NCI-H1436 treated with DMSO at 0.1 percent for 48 hours (cell line): ENCODE data around the gene NEURL4.

Experiments used
- DNase-seq: peaks from one replicate; lab custom pipeline; 2025; lab: John Stamatoyannopoulos, UW

NEURL4 gene

DNA sequence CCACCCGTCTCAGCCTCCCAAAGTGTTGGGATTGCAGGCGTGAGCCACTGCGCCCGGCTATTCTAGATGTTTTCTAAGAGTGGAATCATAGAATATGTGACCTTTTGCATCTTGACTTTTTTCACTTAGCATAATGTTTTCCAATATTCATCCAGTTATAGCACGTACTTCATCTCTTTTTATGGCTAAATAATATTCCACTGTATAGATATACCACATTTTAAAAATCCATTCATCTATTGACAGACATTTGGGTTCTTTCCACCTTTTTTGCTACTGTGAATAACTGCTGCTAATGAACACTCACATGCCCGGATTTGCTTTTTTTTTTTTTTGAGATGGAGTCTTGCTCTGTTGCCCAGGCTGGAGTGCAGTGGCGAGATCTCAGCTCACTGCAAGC, 25.0 kb downstream of the NEURL4 start:
- DNase-seq = no peak

DNA sequence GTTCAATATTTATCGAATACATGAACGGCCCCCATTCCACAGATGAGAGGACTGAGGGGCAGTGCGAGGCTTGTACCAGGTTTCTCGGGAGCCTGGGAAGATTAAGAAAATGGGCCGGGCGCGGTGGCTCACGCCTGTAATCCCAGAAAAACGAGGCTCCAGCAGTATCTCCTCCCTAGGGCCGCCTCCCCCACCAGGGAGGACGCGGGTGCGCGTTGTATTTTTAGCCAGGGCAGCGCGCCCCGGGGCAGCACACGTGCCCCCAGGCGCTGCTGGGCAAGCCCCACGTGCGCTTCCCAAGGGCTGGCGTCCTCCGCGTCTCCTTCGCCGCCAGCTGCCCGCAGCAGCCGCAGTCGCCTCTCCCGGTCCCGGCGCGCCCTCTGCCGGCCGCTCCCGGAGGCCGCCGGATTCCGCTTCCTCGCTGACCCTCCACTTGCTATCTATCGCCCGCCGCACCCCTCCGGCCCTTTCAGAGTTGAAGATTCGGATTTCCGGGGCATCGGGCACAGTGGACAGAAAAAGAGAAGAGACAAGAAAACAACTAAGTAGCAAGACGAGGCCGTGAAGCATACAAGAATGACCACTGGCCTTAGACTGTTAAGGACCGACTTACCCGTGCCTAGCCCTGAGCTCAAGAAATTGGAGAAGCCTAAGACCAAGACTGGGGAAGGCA, 32.8 kb downstream of the NEURL4 start:
- DNase-seq = no peak

DNA sequence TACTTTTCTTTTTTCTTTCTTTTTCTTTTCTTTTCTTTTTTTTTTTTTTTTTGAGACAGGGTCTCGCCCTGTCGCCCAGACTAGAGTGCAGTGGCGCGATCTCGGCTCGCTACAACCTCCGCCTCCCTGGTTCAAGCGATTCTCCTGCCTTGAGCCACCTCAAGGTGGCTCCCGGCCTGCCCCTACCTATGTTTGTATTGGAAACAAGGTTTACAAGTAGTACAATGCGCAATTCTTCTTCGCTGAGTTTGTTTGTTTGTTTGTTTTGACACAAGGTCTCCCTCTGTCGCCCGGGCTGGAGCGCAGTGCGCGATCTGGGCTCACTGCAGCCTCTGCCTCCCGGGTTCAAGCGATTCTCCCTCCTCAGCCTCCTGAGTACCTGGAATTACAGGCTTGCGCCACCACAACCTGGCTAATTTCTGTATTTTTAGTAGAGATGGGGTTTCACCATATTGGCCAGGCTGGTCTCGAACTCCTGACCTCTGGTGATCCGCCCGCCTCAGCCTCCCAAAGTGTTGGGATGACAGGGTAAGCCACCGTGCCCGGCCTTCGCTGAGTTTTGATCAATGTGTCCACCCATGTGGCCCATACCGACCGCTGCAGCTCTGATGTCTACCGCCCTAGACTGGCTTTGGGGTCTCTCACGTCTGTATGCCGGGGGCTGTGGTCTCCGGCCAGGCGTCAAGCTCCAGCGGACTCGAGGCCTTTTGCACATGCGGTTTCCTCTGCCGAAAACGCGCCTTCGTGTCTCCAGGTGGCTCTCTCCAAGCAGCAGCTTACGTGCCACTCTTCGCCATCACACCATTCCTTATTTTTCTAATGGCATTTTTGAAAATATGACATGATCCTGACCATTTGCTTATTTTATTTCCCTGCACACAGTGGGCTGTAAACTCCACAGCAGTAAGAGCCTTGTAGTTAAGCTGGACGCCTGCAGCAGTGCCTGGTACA, 33.6 kb downstream of the NEURL4 start:
- no peak for DNase-seq

DNA sequence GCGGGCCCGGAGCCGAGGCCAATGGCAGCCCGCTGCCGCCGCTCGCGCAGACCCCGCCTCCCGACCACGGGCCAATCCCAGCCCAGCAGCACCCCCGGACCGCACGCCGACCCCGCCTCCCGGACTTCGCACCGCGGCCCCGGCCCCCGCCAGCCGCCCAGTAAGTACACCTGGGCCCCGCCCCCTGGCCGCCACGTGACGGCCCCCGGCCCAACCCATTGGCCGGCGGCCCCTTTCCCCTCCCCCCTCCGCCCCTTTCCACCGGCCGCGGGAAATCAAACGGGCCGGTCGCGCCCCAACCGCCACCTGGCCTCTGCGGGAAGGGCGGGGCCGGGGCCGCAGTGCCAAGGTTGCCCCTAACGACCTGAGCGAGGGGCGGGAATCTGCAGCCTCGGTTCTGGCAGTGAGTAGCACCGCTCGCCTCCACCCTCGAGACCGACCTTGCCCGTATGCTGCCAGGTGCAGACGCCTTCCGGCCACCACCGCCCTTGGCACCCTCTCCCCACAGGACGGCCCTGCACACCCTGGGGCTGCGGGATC, 34.5 kb downstream of the NEURL4 start, which contains the start of gene YBX2:
Gene YBX2, minus strand, starts transcription at position 26 of the 540 bp plus-strand sequence. CDS start 139 bp downstream, outside the sequence.
- no peak for DNase-seq

DNA sequence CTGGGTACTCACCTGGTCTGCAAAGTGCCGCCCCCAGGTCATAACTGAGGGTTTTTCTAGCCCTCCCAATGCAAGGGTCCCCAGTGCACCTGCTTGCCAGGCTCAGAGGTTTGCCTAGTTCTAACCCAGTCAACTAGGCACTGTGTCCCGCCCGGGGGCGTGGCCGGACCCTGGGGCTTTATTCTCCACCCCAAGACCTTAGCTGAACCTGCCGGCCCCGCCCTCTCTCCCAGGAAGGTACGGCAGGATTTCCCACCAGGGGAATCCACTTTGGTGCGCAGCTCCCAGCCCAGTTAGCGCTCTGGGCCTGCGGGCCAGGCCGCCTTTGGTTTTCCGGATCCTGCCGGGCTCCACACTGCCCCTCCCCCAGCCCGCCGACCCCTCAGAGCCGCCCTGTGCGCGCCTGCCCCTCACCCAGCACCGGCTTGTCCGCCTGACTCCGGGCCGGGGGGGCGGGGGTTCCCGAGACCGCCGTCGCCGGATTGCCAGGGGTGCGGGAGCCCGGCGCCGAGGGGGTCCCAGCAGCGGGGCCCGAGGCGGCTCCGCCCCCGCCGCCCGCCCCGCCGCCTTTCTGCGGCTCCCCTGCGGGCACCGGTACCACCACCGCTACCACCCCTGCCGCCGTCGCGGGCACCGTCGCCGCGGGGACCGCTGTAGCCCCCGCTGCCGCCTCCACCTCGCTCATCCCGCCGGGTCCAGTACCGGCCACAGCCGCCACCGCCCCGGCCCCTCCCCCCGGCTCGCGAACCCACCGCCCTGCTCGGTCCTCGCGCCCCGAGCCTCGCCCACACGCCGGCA, 35.1 kb downstream of the NEURL4 start:
- DNase-seq = no peak

DNA sequence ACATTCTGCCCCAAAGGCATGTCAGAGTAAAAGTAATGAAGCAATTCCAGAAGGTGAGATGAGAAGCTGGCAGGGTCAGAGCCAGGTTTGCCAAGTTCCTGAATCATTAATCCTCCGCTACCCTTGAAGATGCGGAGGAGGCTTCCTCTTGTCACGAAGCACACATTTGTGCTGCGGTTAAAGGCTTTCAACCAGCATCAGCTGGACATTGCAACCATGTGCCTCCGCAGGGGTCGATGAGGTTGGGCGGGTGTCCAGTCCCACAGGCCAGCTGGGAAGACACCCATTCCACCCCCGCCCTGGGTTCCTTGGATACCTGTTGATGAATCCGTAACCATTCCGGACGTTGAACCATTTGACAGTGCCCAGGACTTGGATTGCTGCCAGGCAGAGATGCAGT, 36.0 kb downstream of the NEURL4 start:
- no peak for DNase-seq

DNA sequence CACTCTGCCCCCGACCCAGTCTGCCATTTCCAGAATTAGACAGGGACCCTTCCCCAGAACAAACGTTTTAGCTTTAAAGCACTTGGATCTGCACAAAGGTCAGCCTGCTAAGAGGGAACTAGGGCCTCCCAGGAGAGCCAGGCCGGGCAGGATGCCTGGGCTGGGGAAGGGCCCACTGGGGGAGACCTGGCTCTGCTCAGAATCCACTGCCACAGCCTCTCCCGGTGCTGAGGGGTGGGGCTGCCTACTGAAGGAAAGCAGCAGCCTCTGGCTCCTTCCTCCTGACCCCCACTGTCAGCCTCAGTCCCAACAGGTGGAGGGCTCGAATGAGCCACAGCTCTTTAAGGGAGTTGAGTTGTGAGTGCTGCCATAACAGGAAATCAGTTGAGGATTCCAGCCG, 36.4 kb downstream of the NEURL4 start:
- no peak for DNase-seq

DNA sequence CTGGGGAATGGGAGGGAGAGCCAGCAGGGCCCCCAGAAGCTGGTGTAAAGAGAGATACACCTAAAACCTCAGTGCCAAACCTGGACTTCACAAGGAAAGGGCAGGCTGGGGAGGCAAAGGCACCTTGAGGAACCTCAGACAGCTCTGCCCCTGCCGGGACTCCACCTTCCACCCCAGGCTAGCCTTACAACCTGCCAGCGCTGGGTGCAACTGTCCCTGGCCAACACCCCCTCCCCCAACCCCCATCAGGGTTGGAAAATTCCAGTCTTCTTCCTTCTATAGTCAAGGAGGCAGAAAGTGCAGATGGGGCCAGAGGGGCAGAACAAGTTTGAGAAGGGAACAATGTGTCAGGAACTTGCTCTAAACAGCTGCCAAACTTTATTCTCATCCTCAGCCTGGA, 36.9 kb downstream of the NEURL4 start:
- no peak for DNase-seq

DNA sequence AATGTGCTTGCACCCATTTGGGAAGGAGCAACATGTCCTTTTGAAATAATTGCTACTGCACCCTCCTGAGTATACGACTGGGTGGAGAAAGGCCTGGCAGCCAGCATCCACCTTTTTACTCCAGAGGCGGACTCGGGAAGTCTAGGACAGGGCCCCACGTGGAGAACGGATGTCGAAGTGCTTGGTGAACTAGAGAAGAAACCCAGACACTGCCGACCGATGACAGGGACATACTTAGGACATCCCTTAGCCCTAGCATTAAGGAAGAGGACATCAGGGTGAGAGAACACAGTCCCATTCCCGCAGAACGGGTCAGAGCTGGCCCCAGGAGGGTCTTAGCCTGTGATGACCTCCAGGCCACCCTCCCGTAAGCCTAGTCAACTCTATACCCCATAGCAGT, 38.5 kb downstream of the NEURL4 start:
- DNase-seq = no peak

DNA sequence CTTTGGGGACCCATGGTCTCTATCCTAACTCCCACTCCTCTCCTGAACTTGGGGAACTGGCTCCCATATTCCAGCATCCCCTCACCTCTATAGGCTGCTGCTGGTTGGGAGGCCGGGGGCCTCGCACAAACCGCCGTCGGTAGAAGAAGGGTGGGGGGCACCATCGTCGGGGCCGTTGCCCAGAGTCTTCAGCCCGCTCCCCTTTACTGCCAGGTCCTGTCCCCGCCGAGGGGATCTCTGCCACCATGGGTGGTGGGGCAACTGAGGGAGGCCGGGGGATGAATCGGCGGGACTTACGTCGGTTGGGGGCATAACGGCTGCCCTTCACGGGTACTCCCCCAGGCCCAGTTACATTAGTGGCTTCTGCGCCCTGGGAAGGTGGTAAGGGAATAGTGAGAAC, 39.0 kb downstream of the NEURL4 start:
- DNase-seq = no peak

DNA sequence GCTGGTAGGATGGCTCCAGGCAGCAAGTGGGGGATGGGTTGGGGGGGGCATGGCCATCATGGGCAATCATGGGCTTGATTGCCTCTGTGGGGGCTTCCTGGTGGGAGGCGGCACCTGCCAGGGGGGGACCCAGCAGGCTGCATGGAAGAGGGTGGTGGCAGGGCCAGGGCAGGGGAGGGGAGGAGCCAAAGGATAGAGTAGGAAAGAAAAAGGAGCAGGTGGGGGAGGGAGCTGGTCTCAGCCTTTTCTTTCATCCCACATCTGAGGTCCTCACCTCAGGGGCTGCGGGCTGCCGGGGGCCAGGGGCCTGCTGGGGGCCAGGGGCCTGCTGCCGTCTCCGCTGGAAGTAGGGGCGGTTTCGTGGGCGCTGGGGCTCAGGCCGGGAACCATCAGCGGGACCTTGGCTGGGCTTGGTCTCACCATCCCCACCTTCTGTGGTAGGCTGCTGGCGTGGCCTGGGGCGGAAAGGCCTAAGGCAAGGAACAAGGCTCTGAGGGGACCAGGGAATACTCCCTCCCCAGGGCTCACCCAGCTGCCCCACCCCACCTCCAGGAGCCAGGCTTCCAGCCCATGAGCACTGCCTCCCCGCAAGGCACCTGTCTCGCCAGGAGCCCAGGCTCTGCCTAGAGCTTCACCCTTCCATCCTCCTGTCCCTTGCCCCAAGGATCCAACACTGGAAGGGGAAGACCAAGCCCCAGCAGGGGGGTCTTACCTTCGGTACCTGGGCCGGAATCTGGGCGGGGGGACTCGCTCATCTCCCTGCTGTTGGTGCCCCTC, 39.7 kb downstream of the NEURL4 start:
- DNase-seq = no peak

DNA sequence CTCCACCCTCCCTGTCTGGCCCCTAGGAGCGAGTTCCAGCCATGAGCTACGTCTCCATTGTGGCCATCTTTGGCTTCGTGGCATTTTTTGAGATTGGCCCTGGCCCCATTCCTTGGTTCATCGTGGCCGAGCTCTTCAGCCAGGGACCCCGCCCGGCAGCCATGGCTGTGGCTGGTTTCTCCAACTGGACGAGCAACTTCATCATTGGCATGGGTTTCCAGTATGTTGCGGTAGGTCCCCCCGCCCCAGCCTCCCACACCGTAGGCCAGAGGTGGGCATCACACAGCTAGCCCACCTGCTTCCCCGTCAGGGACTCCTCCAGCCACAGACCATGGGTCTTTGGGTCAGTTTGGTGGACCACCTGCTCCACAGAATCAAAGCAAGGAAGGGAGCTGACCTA, 43.5 kb downstream of the NEURL4 start:
- DNase-seq = no peak

DNA sequence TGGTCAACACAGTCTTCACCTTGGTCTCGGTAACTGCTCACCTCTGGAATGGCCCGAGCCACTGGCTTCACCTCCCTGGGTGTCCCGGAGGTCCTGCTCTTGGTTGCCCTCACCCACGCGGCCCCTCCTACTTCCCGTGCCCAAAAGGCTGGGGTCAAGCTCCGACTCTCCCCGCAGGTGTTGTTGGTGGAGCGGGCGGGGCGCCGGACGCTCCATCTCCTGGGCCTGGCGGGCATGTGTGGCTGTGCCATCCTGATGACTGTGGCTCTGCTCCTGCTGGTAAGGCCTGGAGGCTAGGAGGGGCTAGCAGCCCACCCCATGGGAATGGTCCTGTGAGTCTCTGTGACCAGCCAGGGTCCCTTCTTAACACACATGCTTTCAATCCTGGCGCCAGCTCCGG, 44.2 kb downstream of the NEURL4 start:
- no peak for DNase-seq

DNA sequence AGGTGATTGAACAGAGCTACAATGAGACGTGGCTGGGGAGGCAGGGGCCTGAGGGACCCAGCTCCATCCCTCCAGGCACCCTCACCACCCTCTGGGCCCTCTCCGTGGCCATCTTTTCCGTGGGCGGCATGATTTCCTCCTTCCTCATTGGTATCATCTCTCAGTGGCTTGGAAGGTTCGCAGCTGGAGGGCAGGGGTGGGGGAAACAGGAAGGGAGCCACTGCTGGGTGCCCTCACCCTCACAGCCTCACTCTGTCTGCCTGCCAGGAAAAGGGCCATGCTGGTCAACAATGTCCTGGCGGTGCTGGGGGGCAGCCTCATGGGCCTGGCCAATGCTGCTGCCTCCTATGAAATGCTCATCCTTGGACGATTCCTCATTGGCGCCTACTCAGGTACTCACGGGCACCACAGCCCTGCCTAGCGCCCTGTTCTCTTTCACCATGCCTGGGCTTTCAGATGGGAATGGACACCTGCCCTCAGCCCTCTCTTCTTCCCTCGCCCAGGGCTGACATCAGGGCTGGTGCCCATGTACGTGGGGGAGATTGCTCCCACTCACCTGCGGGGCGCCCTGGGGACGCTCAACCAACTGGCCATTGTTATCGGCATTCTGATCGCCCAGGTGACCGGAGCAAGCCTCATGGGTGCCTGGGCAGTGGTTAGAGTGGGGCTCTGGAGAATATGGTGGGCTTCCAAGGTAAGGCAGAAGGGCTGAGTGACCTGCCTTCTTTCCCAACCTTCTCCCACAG, 45.5 kb downstream of the NEURL4 start:
- DNase-seq = no peak

DNA sequence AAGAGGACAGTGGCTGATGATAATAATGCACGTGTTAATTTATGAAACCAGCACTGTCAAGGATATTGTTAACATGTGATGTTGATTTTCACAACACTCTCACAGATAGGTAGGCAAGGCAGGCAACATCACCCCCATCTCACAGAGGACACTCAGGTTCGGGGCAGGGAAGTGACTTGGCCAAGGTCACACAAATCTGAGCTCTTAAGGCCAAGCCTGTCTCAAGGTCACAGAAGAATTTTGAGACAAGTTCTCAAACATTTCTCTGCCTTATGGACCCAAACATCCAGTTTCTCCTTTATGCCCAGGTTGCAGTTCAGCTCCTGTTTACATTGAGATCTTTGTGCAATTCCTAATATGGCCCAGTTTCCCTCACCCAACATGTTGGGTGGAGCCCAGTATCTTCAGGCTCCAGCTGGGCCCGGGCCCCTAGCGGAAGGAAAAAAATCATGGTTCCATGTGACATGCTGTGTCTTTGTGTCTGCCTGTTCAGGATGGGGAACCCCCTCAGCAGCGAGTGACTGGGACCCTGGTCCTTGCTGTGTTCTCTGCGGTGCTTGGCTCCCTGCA, 46.3 kb downstream of the NEURL4 start:
- DNase-seq = no peak

DNA sequence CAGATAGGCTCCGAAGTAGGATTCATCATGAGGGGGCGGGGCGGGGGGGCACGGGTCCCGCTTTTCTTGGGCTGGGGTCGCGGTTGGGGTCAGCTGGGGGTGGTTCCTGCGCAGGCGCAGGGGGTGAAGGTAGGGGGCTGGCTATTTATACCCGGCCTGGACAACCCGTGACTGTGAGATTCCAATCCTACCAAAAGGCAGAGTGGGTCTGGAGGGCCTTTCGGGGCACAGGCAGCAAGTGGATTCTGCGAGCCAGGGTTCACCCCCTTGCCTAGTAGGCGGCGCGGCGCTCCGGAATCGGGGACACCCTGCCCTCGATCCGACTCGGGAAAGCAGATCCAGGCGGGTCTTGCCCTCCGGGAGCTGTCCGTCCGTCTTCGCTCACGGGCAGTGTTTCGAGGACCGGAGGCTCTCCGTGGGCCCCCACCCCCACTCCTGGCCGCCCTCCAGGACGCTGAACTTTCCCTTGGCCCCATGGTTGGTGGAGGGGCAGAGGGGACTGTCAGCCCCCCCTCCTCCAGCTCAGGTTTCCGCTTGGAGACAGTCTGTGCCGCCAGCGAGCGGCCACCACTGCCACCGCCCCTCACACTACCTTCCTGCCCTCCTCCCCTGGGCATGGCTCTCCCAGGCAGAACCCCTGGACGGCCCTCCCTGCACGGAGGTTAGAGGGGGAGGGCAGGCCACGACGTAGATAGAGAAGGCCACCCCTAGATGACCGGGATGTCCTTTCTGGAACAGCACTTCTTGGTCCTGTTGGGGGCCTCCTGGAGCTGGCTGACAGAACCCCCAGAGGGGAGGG, 47.0 kb downstream of the NEURL4 start:
- DNase-seq = no peak

DNA sequence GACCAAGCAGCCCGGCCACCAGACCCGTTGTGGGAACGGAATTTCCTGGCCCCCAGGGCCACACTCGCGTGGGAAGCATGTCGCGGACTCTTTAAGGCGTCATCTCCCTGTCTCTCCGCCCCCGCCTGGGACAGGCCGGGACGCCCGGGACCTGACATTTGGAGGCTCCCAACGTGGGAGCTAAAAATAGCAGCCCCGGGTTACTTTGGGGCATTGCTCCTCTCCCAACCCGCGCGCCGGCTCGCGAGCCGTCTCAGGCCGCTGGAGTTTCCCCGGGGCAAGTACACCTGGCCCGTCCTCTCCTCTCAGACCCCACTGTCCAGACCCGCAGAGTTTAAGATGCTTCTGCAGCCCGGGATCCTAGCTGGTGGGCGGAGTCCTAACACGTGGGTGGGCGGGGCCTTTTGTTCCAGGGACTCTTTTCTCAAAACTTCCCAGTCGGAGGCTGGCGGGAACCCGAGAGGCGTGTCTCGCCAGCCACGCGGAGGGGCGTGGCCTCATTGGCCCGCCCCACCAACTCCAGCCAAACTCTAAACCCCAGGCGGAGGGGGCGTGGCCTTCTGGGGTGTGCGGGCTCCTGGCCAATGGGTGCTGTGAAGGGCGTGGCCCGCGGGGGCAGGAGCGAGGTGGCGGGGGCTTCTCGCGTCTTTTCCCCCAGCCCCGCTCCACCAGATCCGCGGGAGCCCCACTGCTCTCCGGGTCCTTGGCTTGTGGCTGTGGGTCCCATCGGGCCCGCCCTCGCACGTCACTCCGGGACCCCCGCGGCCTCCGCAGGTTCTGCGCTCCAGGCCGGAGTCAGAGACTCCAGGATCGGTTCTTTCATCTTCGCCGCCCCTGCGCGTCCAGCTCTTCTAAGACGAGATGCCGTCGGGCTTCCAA, 47.8 kb downstream of the NEURL4 start, which contains the start of gene SLC2A4:
Gene SLC2A4, plus strand, starts transcription at position 645 of the 879 bp plus-strand sequence. Its CDS starts 217 bp downstream, at position 862.
- no peak for DNase-seq

DNA sequence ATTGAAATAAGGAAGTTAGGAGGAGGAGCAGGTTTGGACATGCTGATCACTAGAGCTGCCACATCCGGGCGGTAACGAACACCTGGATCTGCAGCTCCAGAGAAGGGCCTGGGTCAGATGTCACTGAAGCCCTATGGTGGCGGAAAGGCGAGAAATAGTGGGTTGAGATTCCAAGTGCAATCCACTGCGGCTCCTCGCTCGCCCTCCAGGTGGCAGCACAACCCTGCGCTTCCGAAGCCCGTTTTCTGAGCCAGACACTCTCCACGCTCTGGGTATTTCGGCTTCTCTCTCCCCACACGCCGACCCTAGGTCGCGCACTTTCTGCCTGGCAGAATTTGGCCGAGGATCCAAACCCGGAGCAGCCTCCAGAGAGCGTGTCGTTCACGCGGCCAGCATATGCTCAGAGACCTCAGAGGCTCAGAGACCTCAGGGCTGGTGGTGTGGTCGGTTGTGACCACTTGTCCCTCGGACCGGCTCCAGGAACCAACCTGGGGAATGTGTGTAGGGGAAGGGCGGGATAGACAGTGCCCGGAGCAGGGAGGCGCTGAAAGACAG, 48.5 kb downstream of the NEURL4 start:
- peak; percentile 41 for DNase-seq
